Stimulated activated CD4-positive, alpha-beta T cell treated with anti-CD3 and anti-CD28 coated beads, Interleukin-15, amount 100 ng/mL, for 48 hours (primary cell): ENCODE data around the gene HAPLN1.

Experiments
- DNase-seq, 2 donors: peaks; one replicate each; pipeline ENCODE4 v3.0.0-alpha.2; 2020; ENCODE audit warnings: low read depth in 2 of 2

The HAPLN1 gene

GRCh38 chr5:83718195-83718825, 2.3 kb downstream of the HAPLN1 start:
- DNase-seq, result no peak

- DNase-seq, result no peak
These were observed 5.2 kb downstream of the HAPLN1 start for GRCh38 chr5:83715236-83716065.

GRCh38 chr5:83714810-83715209, 5.8 kb downstream of the HAPLN1 start:
- DNase-seq, result no peak

GRCh38 chr5:83711982-83712601, 8.6 kb downstream of the HAPLN1 start:
- no peak for DNase-seq

- DNase-seq, result no peak
These were observed 10.7 kb downstream of the HAPLN1 start for GRCh38 chr5:83709973-83710372.

- DNase-seq, result no peak
These were observed 12.5 kb downstream of the HAPLN1 start for GRCh38 chr5:83708170-83708569.

- DNase-seq, result no peak
These were observed 17.6 kb downstream of the HAPLN1 start for GRCh38 chr5:83703059-83703458.

- DNase-seq, result no peak
These were observed 18.8 kb downstream of the HAPLN1 start for GRCh38 chr5:83701886-83702285.

- DNase-seq, result no peak
These were observed 30.8 kb downstream of the HAPLN1 start for GRCh38 chr5:83689881-83690280.

GRCh38 chr5:83688281-83688680, 32.4 kb downstream of the HAPLN1 start:
- no peak for DNase-seq

- DNase-seq, result no peak
These were observed 33.5 kb downstream of the HAPLN1 start for GRCh38 chr5:83687124-83687619.

GRCh38 chr5:83686251-83686650, 34.4 kb downstream of the HAPLN1 start:
- DNase-seq, result no peak

- no peak for DNase-seq
These were observed 36.8 kb downstream of the HAPLN1 start for GRCh38 chr5:83683836-83684235.

GRCh38 chr5:83672646-83673045, 48.0 kb downstream of the HAPLN1 start:
- DNase-seq, result no peak

GRCh38 chr5:83672158-83672557, 48.5 kb downstream of the HAPLN1 start:
- no peak for DNase-seq

- DNase-seq, result no peak
These were observed 55.0 kb downstream of the HAPLN1 start for GRCh38 chr5:83665631-83666030.

GRCh38 chr5:83662558-83662957, 58.1 kb downstream of the HAPLN1 start:
- no peak for DNase-seq

GRCh38 chr5:83657807-83658525, 62.7 kb downstream of the HAPLN1 start:
- DNase-seq, result no peak

- no peak for DNase-seq
These were observed 66.1 kb downstream of the HAPLN1 start for GRCh38 chr5:83654427-83654994.

- DNase-seq, result no peak
These were observed 67.0 kb downstream of the HAPLN1 start for GRCh38 chr5:83653669-83654068.

GRCh38 chr5:83645936-83646335, 74.7 kb downstream of the HAPLN1 start:
- no peak for DNase-seq

GRCh38 chr5:83644301-83644700, 76.4 kb downstream of the HAPLN1 start:
- no peak for DNase-seq
